Upper lobe of left lung (tissue), 6 donors: ENCODE results near the gene MPRIP. TPM values are rescaled to one million over a fixed set of nuclear protein-coding genes. Genes with fewer than 3 reads are reported as not detected.
A peak's percentile ranks its signal among the peaks of the same experiment; 100 is the strongest.

Experiments used
- ATAC-seq, 2 donors: fragments of 200-7000 bp; cut with Tn5 transposase; one replicate each; pipeline ENCODE4 v1.9.1; 2022; ENCODE audit warnings: mild to moderate bottlenecking in 2 of 2, moderate library complexity in 2 of 2; ENCODE audit not compliant: low FRiP score in 2 of 2
- DNase-seq, 2 donors: peaks; one replicate each; pipeline ENCODE4 v3.0.0-alpha.2; 2019 to 2020
- H3K27ac ChIP-seq, 4 donors: fragments of 200-600 bp; sonication (generic); one replicate each; pipeline ENCODE4 v1.5.1; 2016 to 2019
- H3K27me3 ChIP-seq, 4 donors: fragments of 200-600 bp; sonication (generic); one replicate each; pipeline ENCODE4 v1.5.1; 2017 to 2019
- H3K36me3 ChIP-seq, 4 donors: fragments of 200-600 bp; sonication (generic); one replicate each; pipeline ENCODE4 v1.5.1; 2016 to 2019
- H3K4me1 ChIP-seq, 4 donors: fragments of 200-600 bp; sonication (generic); one replicate each; pipeline ENCODE4 v1.5.1; 2018 to 2019
- H3K4me3 ChIP-seq, 4 donors: fragments of 200-600 bp; sonication (generic); one replicate each; pipeline ENCODE4 v1.5.1; 2017 to 2019; ENCODE audit warnings: mild to moderate bottlenecking in 2 of 4, moderate library complexity in 1 of 4
- H3K9me3 ChIP-seq, 4 donors: fragments of 200-600 bp; sonication (generic); one replicate each; pipeline ENCODE4 v1.5.1; 2018 to 2019
- CTCF ChIP-seq, 6 experiments: fragments of 450-650 bp in 4 of 6; fragments of 200-600 bp in 2 of 6; sonication (generic) in 2 of 6; IDR thresholded peaks; one replicate each; pipeline ENCODE4 v1.5.1; 2016 to 2019; ENCODE audit warnings: antibody characterized with exemption in 6 of 6
- EP300 ChIP-seq, 4 donors: sonication (generic); formaldehyde crosslinking; IDR thresholded peaks; one replicate each; pipeline ENCODE4 v1.5.1; 2017; ENCODE audit warnings: antibody characterized with exemption in 4 of 4, control low read depth in 2 of 4
- POLR2A ChIP-seq, 4 donors: fragments of 450-650 bp; IDR thresholded peaks; one replicate each; pipeline ENCODE4 v1.5.1; 2016 to 2017; ENCODE audit warnings: antibody characterized with exemption in 4 of 4, mild to moderate bottlenecking in 2 of 4
- POLR2AphosphoS5 ChIP-seq, 2 donors: sonication (generic); formaldehyde crosslinking; IDR thresholded peaks; one replicate each; pipeline ENCODE4 v1.5.1; 2017; ENCODE audit warnings: antibody characterized with exemption in 2 of 2
- WGBS, 2 donors: methylation state at CpG; one replicate each; pipeline ENCODE4 v1.1.5; 2017 to 2018; 5-methylcytosine and 5-hydroxymethylcytosine counted together
- total RNA-seq, 6 donors: library from RNA; depleted of rRNA in 4 of 6; stranded (reverse); fragments of >200 nt in 4 of 6; gene quantifications; one replicate each; pipeline versions ENCODE4 v1.1.0 to v1.2.1, GENCODE V29; 2016 to 2021
- donor health status: DM: no; HTN: no; CAD: no; lungs with moderate emphysema.
- donor health status: DM: no; HTN: yes; CAD: no; lungs with severe emphysema.

MPRIP gene
- total RNA-seq, 6 donors from 2014 or later, result 201 to 380 (median 285) TPM

DNA sequence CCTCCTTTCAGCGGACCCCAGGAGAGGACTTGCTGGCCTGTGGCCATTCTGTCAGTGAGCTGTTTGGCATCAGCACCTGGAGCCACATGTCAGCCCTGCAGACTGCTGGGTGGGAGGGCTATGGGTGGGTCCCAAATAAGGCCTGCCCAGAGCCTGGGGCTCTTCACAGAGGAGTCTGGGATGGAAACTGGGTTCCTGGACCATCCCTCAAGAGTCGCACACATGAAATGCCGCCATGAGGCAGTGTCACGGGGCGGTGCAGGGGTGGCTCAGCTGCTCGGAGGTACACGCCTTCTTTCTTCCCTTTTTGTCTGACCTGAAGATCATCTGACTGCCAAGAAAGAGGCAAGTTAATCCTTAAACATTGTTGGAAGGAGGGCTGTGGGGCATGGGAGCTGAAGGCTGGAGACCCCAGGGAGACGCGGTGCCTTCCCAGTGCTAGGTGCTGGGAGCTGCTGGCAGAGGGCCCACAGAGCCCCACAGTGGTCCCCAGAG lies 14.8 kb downstream of the MPRIP start:
- H3K27me3 ChIP-seq, result no peaks in the 10 kb centered on the region
- peaks cover 39 to 73% (median 62%) of the 10 kb centered on the region in 4 donors for H3K4me1 ChIP-seq
- peak overlapping the region; percentile 7 to 63 (median 34) for H3K27ac ChIP-seq
- H3K9me3 ChIP-seq, result no peaks in the 10 kb centered on the region
- WGBS, 2 donors, result 90 to 92% methylated on average over 2 to 9 of the region's 9 CpGs
- no peak for ATAC-seq
- TF ChIP-seq POLR2AphosphoS5 (IDR thresholded peaks at IDR 0.05), result no peak
- TF ChIP-seq CTCF (IDR thresholded peaks at IDR 0.05), result no peak
- no peak for TF ChIP-seq EP300 (IDR thresholded peaks at IDR 0.05)
- no peak for TF ChIP-seq POLR2A (IDR thresholded peaks at IDR 0.05)
- no peak overlapping the region for H3K4me3 ChIP-seq
- H3K36me3 ChIP-seq, result peaks cover 0 to 27% (median 5%) of the 10 kb centered on the region in 4 donors
- no peak for DNase-seq

GRCh38 chr17:17058304-17058703 lies 16.0 kb downstream of the MPRIP start:
- no peak for TF ChIP-seq CTCF (IDR thresholded peaks at IDR 0.05)
- Histone ChIP-seq H3K27me3 (no peaks in the 10 kb centered on the region), H3K9me3 (no peaks in the 10 kb centered on the region), H3K4me3 (no peak overlapping the region), H3K36me3 (peaks cover 0 to 33% (median 5%) of the 10 kb centered on the region in 4 donors), H3K27ac (peak overlapping the region in 1 of 4 donors; percentile 7), H3K4me1 (peaks cover 36 to 73% (median 62%) of the 10 kb centered on the region in 4 donors)
- ATAC-seq (no peak), DNase-seq (peak in 1 of 2 donors; percentile 3)
- WGBS, 2 donors, result 74 to 82% methylated on average over 6 of the region's 6 CpGs

DNA sequence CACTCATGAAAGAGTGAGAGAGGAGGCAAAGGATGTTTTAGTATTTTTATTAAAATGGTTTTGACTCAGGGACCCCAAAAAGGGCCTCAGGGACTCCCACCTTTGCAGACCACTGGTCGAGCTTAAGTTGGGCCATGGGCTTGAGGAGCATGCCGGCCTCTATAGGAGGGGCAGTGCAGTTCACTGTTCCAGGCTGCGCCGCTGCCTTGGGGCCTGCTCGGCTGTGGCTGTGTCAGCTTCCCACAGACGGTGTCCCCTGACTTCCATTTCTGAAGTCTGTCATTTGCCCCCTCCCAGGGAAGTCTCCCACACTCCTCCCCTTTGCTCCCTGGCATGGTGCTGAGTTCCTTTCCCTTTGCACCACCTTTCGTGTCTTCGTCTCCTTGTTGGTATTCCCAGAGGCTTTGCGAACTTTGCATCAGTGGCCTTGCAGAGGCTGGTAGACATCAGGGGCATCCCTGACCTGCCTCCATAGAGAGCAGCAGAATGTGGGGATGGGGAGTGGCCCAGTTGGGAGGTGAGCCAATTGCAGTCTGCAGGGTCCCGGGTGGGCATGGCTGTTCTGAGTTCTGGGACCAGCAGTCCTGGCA lies 17.1 kb downstream of the MPRIP start:
- DNase-seq (peak; percentile 19 to 47), ATAC-seq (no peak)
- no peak for TF ChIP-seq POLR2AphosphoS5 (IDR thresholded peaks at IDR 0.05)
- Histone ChIP-seq H3K27ac (no peak overlapping the region), H3K4me3 (no peak overlapping the region), H3K36me3 (peaks cover 0 to 33% (median 5%) of the 10 kb centered on the region in 4 donors), H3K4me1 (peaks cover 39 to 75% (median 62%) of the 10 kb centered on the region in 4 donors), H3K9me3 (no peaks in the 10 kb centered on the region), H3K27me3 (no peaks in the 10 kb centered on the region)
- WGBS, 2 donors, result 86 to 89% methylated on average over 10 of the region's 10 CpGs

- TF ChIP-seq POLR2A (IDR thresholded peaks at IDR 0.05) (no peak), CTCF (IDR thresholded peaks at IDR 0.05) (no peak), POLR2AphosphoS5 (IDR thresholded peaks at IDR 0.05) (no peak)
These were observed 18.0 kb downstream of the MPRIP start for GRCh38 chr17:17060001-17060922.

GRCh38 chr17:17060930-17061329 lies 18.7 kb downstream of the MPRIP start:
- Histone ChIP-seq H3K4me3 (no peak overlapping the region), H3K27ac (peak overlapping the region in 1 of 4 donors; percentile 27), H3K36me3 (peaks cover 0 to 33% (median 5%) of the 10 kb centered on the region in 4 donors), H3K4me1 (peaks cover 30 to 66% (median 59%) of the 10 kb centered on the region in 4 donors), H3K9me3 (no peaks in the 10 kb centered on the region), H3K27me3 (no peaks in the 10 kb centered on the region)
- WGBS, 2 donors, result 71 to 97% methylated on average over 2 to 5 of the region's 5 CpGs
- TF ChIP-seq POLR2A (IDR thresholded peaks at IDR 0.05) (no peak), CTCF (IDR thresholded peaks at IDR 0.05) (no peak)
- ATAC-seq, result no peak
- no peak for DNase-seq

More at GRCh38 chr17:17060001-17060922, 18.0 kb downstream of the MPRIP start:
- H3K27me3 ChIP-seq, result no peaks in the 10 kb centered on the region
- H3K36me3 ChIP-seq, result peaks cover 0 to 33% (median 5%) of the 10 kb centered on the region in 4 donors
- no peaks in the 10 kb centered on the region for H3K9me3 ChIP-seq
- H3K27ac ChIP-seq, result peak overlapping the region in 1 of 4 donors; percentile 27
- ATAC-seq (no peak), DNase-seq (peak; percentile 8 to 39)
- no peak overlapping the region for H3K4me3 ChIP-seq
- 67 to 88% methylated on average over 5 to 10 of the region's 10 CpGs for WGBS, 2 donors
- peaks cover 37 to 73% (median 64%) of the 10 kb centered on the region in 4 donors for H3K4me1 ChIP-seq
